Lower leg skin (tissue), 4 donors: ENCODE data around the gene USP43. TPM values are rescaled to one million over a fixed set of nuclear protein-coding genes. Genes with fewer than 3 reads are reported as not detected.
A peak's percentile ranks its signal among the peaks of the same experiment; 100 is the strongest.

Source experiments
- DNase-seq, 2 donors: peaks; one replicate each; pipeline ENCODE4 v3.0.0-alpha.2; 2019; ENCODE audit warnings: low spot score in 2 of 2
- H3K4me3 ChIP-seq: fragments of 200-600 bp; sonication (generic); 2 replicates; pipeline ENCODE4 v1.5.1; 2017; ENCODE audit warnings: mild to moderate bottlenecking, low read depth; ENCODE audit not compliant: poor library complexity, severe bottlenecking
- POLR2A ChIP-seq, 2 donors: fragments of 450-650 bp; IDR thresholded peaks; one replicate each; pipeline ENCODE4 v1.6.1; 2016 to 2017; ENCODE audit warnings: antibody characterized with exemption in 2 of 2, mild to moderate bottlenecking in 1 of 2, moderate library complexity in 1 of 2
- WGBS, 2 donors: methylation state at CpG; one replicate each; pipeline ENCODE4 v1.1.5; 2018; 5-methylcytosine and 5-hydroxymethylcytosine counted together
- intact Hi-C: fragments of 100-400 bp; cut with DNase I; formaldehyde crosslinking; loops from one replicate; pipeline ENCODE4 v1.15.0; 2023; ENCODE audit warnings: low total_unique reads
- total RNA-seq, 4 donors: library from RNA; depleted of rRNA; stranded (reverse); fragments of >200 nt; gene quantifications; one replicate each; pipeline ENCODE4 v1.1.0, GENCODE V29; 2016
- TF ChIP-seq, protein P1 (sequence below), 3 donors: fragments of 450-650 bp; IDR thresholded peaks; one replicate each; pipeline ENCODE4 v1.5.1; 2016; ENCODE audit warnings: antibody characterized with exemption in 3 of 3, mild to moderate bottlenecking in 3 of 3, moderate library complexity in 2 of 3

USP43 gene
- total RNA-seq, 4 donors from 2014 or later: 4.4 to 6.5 (median 4.4) TPM

DNA sequence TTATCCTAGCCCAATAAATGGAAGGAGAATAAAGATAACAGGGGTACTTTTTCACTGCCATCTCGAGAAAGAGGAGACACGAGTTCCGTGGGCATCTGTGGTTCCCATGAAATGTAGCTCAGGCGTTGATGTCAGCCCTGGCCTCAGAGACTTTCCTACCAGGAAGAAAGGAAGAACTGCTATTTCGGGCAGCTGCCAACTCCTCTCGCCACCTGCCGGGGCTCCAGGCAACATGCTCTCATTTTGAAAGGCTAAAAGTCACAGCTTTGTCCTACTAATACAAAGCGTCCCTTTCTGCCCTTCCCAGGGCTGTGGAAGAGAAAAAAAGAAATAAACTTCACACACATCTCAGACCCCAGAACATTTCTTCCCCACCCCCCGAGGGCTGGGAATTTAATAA, 80.3 kb downstream of the USP43 start:
- 50 to 56% methylated on average over 9 of the region's 9 CpGs for WGBS, 2 donors
- DNase-seq: peak in 1 of 2 donors; percentile 48
- intact Hi-C loops: no loop called here
- TF ChIP-seq POLR2A (IDR thresholded peaks at IDR 0.05): no peak
- TF ChIP-seq, protein P1, sequence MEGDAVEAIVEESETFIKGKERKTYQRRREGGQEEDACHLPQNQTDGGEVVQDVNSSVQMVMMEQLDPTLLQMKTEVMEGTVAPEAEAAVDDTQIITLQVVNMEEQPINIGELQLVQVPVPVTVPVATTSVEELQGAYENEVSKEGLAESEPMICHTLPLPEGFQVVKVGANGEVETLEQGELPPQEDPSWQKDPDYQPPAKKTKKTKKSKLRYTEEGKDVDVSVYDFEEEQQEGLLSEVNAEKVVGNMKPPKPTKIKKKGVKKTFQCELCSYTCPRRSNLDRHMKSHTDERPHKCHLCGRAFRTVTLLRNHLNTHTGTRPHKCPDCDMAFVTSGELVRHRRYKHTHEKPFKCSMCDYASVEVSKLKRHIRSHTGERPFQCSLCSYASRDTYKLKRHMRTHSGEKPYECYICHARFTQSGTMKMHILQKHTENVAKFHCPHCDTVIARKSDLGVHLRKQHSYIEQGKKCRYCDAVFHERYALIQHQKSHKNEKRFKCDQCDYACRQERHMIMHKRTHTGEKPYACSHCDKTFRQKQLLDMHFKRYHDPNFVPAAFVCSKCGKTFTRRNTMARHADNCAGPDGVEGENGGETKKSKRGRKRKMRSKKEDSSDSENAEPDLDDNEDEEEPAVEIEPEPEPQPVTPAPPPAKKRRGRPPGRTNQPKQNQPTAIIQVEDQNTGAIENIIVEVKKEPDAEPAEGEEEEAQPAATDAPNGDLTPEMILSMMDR (IDR thresholded peaks at IDR 0.05): no peak
- H3K4me3 ChIP-seq: no peak overlapping the region

DNA sequence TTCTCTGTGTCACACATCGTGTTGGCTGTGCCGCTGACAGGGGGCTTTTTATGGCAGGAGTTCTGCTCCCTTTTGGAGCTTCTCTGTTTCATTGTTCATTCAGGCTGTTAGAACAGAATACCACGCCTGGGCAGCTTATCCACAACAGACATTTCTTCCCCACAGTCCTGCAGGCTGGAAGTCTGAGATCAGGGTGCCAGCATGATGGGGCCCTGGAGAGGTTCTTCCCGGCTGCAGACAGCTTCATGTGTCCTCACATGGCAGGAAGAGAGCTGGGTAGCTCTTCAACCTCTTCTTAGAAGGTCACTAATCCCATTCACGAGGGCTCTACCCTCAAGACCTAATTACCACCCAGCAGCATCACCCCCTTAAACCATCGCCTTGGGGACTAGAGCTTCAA, 81.0 kb downstream of the USP43 start:
- 66 to 71% methylated on average over 6 of the region's 6 CpGs for WGBS, 2 donors
- DNase-seq: peak in 1 of 2 donors; percentile 32
- H3K4me3 ChIP-seq: no peak overlapping the region
- intact Hi-C loops: no loop called here
- TF ChIP-seq, protein P1 (IDR thresholded peaks at IDR 0.05): no peak
- TF ChIP-seq POLR2A (IDR thresholded peaks at IDR 0.05): no peak

DNA sequence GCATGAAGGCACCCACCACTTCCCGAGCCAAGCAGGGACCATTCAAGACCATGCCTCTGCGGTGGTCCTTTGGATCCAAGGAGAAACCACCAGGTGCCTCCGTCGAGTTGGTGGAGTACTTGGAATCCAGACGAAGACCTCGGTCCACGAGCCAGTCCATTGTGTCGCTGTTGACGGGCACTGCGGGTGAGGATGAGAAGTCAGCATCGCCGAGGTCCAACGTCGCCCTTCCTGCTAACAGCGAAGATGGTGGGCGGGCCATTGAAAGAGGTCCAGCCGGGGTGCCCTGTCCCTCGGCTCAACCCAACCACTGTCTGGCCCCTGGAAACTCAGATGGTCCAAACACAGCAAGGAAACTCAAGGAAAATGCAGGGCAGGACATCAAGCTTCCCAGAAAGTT, 82.7 kb downstream of the USP43 start:
- WGBS, 2 donors: 90 to 95% methylated on average over 18 of the region's 18 CpGs
- DNase-seq: no peak
- no peak overlapping the region for H3K4me3 ChIP-seq
- intact Hi-C loops: no loop called here
- TF ChIP-seq POLR2A (IDR thresholded peaks at IDR 0.05): no peak
- TF ChIP-seq, protein P1 (IDR thresholded peaks at IDR 0.05): no peak

DNA sequence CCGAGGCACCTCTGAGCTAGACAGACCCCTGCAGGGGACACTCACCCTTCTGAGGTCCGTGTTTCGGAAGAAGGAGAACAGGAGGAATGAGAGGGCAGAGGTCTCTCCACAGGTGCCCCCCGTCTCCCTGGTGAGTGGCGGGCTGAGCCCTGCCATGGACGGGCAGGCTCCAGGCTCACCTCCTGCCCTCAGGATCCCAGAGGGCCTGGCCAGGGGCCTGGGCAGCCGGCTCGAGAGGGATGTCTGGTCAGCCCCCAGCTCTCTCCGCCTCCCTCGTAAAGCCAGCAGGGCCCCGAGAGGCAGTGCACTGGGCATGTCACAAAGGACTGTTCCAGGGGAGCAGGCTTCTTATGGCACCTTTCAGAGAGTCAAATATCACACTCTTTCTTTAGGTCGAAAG, 83.2 kb downstream of the USP43 start:
- 69 to 72% methylated on average over 11 to 12 of the region's 12 CpGs for WGBS, 2 donors
- no peak for DNase-seq
- intact Hi-C loops: no loop called here

DNA sequence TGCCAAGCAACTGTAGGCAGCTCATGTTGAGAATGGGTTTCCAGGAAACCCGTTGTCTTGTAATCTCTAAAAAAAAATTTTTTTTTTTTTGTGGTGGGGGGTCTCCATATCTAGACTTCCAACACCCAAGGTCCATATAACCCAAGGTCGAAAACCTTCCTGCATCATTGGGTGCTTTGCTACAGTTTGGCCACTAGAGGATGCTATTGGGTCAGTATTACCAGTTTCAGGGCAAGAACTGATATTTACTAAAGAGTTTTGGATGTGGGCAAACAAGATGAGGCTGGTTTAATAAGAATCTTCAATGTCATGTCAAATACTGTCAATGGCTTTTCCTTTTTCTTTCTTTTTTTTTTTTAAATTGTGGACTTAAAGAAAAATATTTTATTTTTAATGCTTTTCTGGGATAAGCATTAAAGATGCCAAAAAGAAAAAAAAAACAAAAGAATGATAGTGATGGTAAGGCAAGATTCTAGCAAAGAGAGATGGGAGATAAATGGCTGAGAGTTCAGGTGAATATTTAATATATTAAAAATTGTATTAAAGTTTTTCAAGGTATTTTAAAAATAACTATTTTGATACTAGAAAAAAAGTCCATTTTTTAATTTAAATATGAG, 83.8 kb downstream of the USP43 start:
- TF ChIP-seq POLR2A (IDR thresholded peaks at IDR 0.05): no peak
- TF ChIP-seq, protein P1 (IDR thresholded peaks at IDR 0.05): peak in 1 of 3 donors; percentile 86
- intact Hi-C loops: no loop called here
- H3K4me3 ChIP-seq: no peak overlapping the region
- 3 to 9% methylated on average over 2 of the region's 2 CpGs for WGBS, 2 donors
- no peak for DNase-seq

More for the DNA sequence above, 83.2 kb downstream of the USP43 start:
- H3K4me3 ChIP-seq: no peak overlapping the region
- TF ChIP-seq, protein P1 (IDR thresholded peaks at IDR 0.05): no peak
- no peak for TF ChIP-seq POLR2A (IDR thresholded peaks at IDR 0.05)
